Mammary epithelial cell (primary cell): ENCODE data around the gene TEC.

Source experiments
- EZH2 ChIP-seq: IDR thresholded peaks from 2 replicates; pipeline ENCODE4 v1.6.1; 2012; ENCODE audit warnings: low read length, inconsistent platforms, borderline replicate concordance
- TF ChIP-seq, protein P1 (sequence below), 2 donors: IDR thresholded peaks in 1 of 2; conservative IDR thresholded peaks in 1 of 2; 2 replicates each; pipeline ENCODE4 v1.5.1; 2011 to 2012; ENCODE audit warnings: inconsistent platforms in 2 of 2, low read length in 2 of 2, mild to moderate bottlenecking in 2 of 2, control low read depth in 1 of 2, low read depth in 1 of 2; ENCODE audit not compliant: insufficient read depth in 1 of 2; ENCODE audit errors: extremely low read depth in 1 of 2

GRCh38 chr4:48243429-48243828 lies 26.2 kb downstream of the TEC start:
- TF ChIP-seq, protein P1, sequence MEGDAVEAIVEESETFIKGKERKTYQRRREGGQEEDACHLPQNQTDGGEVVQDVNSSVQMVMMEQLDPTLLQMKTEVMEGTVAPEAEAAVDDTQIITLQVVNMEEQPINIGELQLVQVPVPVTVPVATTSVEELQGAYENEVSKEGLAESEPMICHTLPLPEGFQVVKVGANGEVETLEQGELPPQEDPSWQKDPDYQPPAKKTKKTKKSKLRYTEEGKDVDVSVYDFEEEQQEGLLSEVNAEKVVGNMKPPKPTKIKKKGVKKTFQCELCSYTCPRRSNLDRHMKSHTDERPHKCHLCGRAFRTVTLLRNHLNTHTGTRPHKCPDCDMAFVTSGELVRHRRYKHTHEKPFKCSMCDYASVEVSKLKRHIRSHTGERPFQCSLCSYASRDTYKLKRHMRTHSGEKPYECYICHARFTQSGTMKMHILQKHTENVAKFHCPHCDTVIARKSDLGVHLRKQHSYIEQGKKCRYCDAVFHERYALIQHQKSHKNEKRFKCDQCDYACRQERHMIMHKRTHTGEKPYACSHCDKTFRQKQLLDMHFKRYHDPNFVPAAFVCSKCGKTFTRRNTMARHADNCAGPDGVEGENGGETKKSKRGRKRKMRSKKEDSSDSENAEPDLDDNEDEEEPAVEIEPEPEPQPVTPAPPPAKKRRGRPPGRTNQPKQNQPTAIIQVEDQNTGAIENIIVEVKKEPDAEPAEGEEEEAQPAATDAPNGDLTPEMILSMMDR (conservative IDR thresholded peaks at IDR 0.05 in 1 of 2, IDR thresholded peaks at IDR 0.05 in 1 of 2; ENCODE audit: extremely low read depth in 1 of 2, insufficient read depth in 1 of 2, low read depth in 1 of 2, low read length in 2 of 2): no peak
- no peak for TF ChIP-seq EZH2
